Measurements from ENCODE around the gene FHIP1A. TPM values are rescaled to one million over a fixed set of nuclear protein-coding genes. Genes with fewer than 3 reads are reported as not detected.
"Not testable (repeated sequence)": the region's sequence is repeated elsewhere in the genome, so short reads cannot be mapped to it uniquely, and the experiment has no call there.

Gene FHIP1A
- total RNA-seq, 3 donors from 2014 or later: 0.32 to 50.2 (median 22.3) TPM

DNA sequence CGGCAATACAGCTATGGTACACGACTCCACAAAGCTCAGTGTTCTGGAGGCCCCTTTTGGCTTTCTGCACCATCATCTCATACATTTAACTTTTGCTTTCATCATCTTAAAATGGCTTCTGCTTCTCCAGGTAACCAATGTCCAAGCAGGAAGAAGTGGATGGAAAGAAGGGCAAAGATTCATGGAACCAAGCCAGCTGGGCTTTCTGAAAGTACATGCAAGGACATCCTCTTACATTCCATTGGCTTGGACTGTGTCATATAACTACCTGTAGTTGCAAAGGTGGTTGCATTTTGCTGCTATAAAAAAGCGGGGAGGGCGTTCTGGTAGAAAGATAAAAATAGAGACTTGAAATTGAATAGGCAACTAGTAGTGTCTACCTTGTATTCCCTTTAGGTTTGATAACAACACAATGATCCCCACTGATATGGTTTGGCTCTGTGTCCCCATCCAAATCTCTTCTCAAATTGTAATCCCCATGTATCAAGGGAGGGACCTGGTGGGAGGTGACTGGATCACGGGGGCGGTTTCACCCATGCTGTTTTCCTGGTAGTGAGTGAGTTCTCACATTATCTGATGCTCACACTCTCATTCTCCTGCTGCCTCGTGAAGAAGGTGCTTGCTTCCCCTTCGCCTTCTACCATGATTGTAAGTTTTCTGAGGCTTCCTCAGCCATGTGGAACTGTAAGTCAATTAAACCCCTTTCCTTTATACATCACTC, 6.7 kb upstream of the FHIP1A start:
- intact Hi-C loops (cut with DNase I; ENCODE audit: low total_unique reads): no loop called here
- TF ChIP-seq POLR2A (IDR thresholded peaks at IDR 0.05): no peak
- TF ChIP-seq, protein P1, sequence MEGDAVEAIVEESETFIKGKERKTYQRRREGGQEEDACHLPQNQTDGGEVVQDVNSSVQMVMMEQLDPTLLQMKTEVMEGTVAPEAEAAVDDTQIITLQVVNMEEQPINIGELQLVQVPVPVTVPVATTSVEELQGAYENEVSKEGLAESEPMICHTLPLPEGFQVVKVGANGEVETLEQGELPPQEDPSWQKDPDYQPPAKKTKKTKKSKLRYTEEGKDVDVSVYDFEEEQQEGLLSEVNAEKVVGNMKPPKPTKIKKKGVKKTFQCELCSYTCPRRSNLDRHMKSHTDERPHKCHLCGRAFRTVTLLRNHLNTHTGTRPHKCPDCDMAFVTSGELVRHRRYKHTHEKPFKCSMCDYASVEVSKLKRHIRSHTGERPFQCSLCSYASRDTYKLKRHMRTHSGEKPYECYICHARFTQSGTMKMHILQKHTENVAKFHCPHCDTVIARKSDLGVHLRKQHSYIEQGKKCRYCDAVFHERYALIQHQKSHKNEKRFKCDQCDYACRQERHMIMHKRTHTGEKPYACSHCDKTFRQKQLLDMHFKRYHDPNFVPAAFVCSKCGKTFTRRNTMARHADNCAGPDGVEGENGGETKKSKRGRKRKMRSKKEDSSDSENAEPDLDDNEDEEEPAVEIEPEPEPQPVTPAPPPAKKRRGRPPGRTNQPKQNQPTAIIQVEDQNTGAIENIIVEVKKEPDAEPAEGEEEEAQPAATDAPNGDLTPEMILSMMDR (IDR thresholded peaks at IDR 0.05): no peak
- no peak for TF ChIP-seq POLR2AphosphoS5 (IDR thresholded peaks at IDR 0.05)
- Histone ChIP-seq H3K9me3 (no peaks in the 10 kb centered on the region), H3K4me1 (no peaks in the 10 kb centered on the region), H3K27ac (no peak overlapping the region), H3K4me3 (no peak overlapping the region), H3K36me3 (no peaks in the 10 kb centered on the region), H3K27me3 (no peaks in the 10 kb centered on the region)
- DNase-seq (ENCODE audit: low spot score in 2 of 2): no peak

DNA sequence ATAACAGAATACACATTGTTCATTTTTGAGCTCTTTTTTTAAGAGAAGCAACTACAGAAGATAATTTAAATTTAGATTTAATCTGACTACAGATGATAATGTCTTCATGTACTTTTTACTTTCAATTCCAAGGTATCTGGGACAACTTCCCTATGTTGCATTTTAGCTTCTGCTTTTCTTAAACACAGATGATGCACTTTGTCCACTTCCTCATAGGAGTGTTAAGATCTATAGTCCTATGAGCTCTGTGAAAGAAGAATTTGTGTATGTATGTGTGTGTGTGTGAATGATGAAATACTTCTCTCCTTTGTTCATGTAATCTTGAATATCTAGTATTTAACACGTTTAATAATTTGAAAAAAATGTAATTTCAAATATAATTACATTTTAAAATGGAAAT, 5.3 kb upstream of the FHIP1A start:
- Histone ChIP-seq H3K4me3 (no peak overlapping the region), H3K27ac (no peak overlapping the region)

GRCh38 chr4:151404802-151405201, 4.2 kb upstream of the FHIP1A start:
- H3K4me1 ChIP-seq; intact Hi-C loops (cut with DNase I; ENCODE audit: low total_unique reads); H3K27ac ChIP-seq; H3K9me3 ChIP-seq; H3K4me3 ChIP-seq; H3K27me3 ChIP-seq; DNase-seq (ENCODE audit: low spot score in 2 of 2); H3K36me3 ChIP-seq: not testable (repeated sequence)

More for the DNA sequence above, 5.3 kb upstream of the FHIP1A start:
- Histone ChIP-seq H3K9me3 (no peaks in the 10 kb centered on the region), H3K27me3 (no peaks in the 10 kb centered on the region), H3K36me3 (no peaks in the 10 kb centered on the region), H3K4me1 (no peaks in the 10 kb centered on the region)
- no peak for DNase-seq (ENCODE audit: low spot score in 2 of 2)
- intact Hi-C loops (cut with DNase I; ENCODE audit: low total_unique reads): no loop called here
- TF ChIP-seq, protein P1 (IDR thresholded peaks at IDR 0.05): no peak
- no peak for TF ChIP-seq POLR2AphosphoS5 (IDR thresholded peaks at IDR 0.05)
- no peak for TF ChIP-seq POLR2A (IDR thresholded peaks at IDR 0.05)

GRCh38 chr4:151407018-151407417, 2.0 kb upstream of the FHIP1A start:
- Histone ChIP-seq H3K27ac (peak overlapping the region in 1 of 2 donors; percentile 96), H3K9me3 (no peaks in the 10 kb centered on the region), H3K4me1 (peaks cover 0 to 10% of the 10 kb centered on the region in 2 donors), H3K4me3 (no peak overlapping the region), H3K27me3 (no peaks in the 10 kb centered on the region), H3K36me3 (no peaks in the 10 kb centered on the region)
- no peak for DNase-seq (ENCODE audit: low spot score in 2 of 2)
- TF ChIP-seq POLR2A (IDR thresholded peaks at IDR 0.05): no peak
- TF ChIP-seq POLR2AphosphoS5 (IDR thresholded peaks at IDR 0.05): no peak
- TF ChIP-seq, protein P1 (IDR thresholded peaks at IDR 0.05): no peak
- intact Hi-C loops (cut with DNase I; ENCODE audit: low total_unique reads): no loop called here

DNA sequence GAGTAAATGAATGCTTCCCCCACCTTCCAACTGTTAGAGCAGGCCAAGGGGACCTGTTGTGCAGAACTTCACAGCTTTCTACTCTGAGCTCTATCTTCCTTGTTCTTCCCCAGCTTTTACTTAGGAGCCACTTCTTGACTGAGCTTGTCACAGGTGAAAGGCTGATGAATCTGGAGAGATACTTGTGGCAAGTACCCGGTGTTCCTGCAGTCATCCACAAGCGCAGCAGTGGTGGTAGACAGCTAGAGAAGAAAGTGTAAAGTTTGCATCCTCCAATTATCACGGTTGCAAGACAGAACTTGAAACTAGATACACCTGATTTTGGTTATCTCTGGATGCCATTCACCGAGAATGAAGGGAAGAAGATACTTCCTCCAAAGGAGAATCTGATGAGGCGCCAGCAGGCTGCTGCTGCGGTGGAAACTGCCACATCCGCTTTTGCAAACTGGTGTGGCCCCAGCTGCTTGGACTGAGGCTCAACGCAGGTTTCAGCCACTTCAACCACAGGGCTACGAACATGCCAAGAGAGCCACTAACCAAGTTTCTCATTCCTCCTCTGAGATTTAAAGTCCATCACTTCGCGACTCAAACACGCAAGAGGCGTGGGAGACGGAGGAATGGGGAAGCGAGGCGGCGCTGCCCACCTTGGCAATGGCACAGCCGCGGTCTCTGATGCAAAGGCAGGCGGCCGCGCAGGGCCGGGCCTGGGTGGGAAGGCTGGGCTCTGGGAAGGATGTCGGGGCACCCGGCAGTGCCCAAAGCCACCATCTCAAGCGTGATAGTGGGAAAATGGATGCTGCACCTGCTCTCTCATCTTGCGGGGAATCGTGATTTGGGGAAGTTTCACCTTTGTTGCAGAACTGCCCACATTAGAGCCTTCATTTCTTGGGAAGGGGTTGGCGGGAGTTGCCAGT, 1.3 kb upstream of the FHIP1A start:
- TF ChIP-seq POLR2AphosphoS5 (IDR thresholded peaks at IDR 0.05) (no peak), POLR2A (IDR thresholded peaks at IDR 0.05) (no peak)
- TF ChIP-seq, protein P1 (IDR thresholded peaks at IDR 0.05): peak in 1 of 3 donors; percentile 17
- no peaks in the 10 kb centered on the region for H3K27me3 ChIP-seq
- peak; percentile 51 to 62 for DNase-seq (ENCODE audit: low spot score in 2 of 2)
- H3K4me1 ChIP-seq: peaks cover 0 to 10% of the 10 kb centered on the region in 2 donors
- peak overlapping the region; percentile 93 to 96 for H3K27ac ChIP-seq
- intact Hi-C loops (cut with DNase I; ENCODE audit: low total_unique reads): no loop called here
- H3K4me3 ChIP-seq: peak overlapping the region; percentile 53 to 67 (median 64)
- H3K9me3 ChIP-seq: no peaks in the 10 kb centered on the region
- no peaks in the 10 kb centered on the region for H3K36me3 ChIP-seq
